ENCODE data around the gene AKIRIN1. TPM values are rescaled to one million over a fixed set of nuclear protein-coding genes. Genes with fewer than 3 reads are reported as not detected.
"Not testable (repeated sequence)": the region's sequence is repeated elsewhere in the genome, so short reads cannot be mapped to it uniquely, and the experiment has no call there.

AKIRIN1 gene
- total RNA-seq, 1 experiment from 2014 or later: 60.0 TPM

DNA sequence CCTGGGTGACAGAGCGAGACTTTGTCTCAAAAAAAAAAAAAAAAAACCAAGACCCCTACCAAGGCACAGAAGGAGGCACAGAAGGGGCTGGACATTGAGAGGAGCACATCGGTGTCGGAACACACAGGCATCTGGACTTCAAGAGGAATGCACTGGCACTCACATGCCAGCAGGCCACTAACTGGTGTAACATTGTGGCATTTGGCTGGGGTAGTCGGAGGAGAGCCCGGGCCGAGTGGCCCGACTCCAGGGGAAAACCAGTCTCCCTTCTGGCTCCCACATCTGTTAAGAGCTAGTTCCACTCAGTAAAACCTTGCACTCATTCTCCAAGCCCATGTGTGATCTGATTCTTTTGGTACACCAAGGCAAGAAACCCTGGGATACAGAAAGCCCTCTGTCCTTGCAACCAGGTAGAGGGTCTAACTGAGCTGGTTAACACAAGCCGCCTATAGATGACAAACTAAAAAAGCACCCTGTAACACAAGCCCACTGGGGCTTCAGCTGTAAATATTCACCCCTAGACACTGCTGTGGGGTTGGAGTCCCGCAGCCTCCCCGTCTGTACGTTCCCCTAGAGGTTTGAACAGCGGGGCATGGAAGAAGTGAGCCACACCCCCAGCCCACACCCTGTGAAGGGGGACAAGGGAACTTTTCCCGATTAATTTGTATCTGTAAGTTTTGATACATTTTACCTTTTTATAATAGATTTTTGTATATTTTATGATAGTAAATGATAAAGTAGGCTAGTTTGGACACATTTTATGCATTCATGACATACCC lies 17.2 kb upstream of the AKIRIN1 start (continued):
- TF ChIP-seq, protein P1, sequence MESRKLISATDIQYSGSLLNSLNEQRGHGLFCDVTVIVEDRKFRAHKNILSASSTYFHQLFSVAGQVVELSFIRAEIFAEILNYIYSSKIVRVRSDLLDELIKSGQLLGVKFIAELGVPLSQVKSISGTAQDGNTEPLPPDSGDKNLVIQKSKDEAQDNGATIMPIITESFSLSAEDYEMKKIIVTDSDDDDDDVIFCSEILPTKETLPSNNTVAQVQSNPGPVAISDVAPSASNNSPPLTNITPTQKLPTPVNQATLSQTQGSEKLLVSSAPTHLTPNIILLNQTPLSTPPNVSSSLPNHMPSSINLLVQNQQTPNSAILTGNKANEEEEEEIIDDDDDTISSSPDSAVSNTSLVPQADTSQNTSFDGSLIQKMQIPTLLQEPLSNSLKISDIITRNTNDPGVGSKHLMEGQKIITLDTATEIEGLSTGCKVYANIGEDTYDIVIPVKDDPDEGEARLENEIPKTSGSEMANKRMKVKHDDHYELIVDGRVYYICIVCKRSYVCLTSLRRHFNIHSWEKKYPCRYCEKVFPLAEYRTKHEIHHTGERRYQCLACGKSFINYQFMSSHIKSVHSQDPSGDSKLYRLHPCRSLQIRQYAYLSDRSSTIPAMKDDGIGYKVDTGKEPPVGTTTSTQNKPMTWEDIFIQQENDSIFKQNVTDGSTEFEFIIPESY (IDR thresholded peaks at IDR 0.05; ENCODE audit: extremely low read depth, insufficient replicate concordance, low read length): no peak
- no peak for TF ChIP-seq ZFX (IDR thresholded peaks at IDR 0.05)
- TF ChIP-seq, protein P2, sequence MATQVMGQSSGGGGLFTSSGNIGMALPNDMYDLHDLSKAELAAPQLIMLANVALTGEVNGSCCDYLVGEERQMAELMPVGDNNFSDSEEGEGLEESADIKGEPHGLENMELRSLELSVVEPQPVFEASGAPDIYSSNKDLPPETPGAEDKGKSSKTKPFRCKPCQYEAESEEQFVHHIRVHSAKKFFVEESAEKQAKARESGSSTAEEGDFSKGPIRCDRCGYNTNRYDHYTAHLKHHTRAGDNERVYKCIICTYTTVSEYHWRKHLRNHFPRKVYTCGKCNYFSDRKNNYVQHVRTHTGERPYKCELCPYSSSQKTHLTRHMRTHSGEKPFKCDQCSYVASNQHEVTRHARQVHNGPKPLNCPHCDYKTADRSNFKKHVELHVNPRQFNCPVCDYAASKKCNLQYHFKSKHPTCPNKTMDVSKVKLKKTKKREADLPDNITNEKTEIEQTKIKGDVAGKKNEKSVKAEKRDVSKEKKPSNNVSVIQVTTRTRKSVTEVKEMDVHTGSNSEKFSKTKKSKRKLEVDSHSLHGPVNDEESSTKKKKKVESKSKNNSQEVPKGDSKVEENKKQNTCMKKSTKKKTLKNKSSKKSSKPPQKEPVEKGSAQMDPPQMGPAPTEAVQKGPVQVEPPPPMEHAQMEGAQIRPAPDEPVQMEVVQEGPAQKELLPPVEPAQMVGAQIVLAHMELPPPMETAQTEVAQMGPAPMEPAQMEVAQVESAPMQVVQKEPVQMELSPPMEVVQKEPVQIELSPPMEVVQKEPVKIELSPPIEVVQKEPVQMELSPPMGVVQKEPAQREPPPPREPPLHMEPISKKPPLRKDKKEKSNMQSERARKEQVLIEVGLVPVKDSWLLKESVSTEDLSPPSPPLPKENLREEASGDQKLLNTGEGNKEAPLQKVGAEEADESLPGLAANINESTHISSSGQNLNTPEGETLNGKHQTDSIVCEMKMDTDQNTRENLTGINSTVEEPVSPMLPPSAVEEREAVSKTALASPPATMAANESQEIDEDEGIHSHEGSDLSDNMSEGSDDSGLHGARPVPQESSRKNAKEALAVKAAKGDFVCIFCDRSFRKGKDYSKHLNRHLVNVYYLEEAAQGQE (IDR thresholded peaks at IDR 0.05; ENCODE audit: low read depth): no peak
- no peak for TF ChIP-seq POLR2AphosphoS5 (IDR thresholded peaks at IDR 0.05; ENCODE audit: low read depth, low read length)
- TF ChIP-seq ELF1 (IDR thresholded peaks at IDR 0.05; ENCODE audit: borderline replicate concordance, low read depth): no peak
- TF ChIP-seq EGR1 (IDR thresholded peaks at IDR 0.05; ENCODE audit: low read depth): no peak
- TF ChIP-seq SP1 (IDR thresholded peaks at IDR 0.05; ENCODE audit: low read depth): no peak
- no peak for TF ChIP-seq CEBPB (IDR thresholded peaks at IDR 0.05; ENCODE audit: low read depth)
- TF ChIP-seq SIN3A (IDR thresholded peaks at IDR 0.05; ENCODE audit: low read depth): no peak
- TF ChIP-seq EZH2phosphoT487 (IDR thresholded peaks at IDR 0.05; ENCODE audit: borderline replicate concordance): no peak

DNA sequence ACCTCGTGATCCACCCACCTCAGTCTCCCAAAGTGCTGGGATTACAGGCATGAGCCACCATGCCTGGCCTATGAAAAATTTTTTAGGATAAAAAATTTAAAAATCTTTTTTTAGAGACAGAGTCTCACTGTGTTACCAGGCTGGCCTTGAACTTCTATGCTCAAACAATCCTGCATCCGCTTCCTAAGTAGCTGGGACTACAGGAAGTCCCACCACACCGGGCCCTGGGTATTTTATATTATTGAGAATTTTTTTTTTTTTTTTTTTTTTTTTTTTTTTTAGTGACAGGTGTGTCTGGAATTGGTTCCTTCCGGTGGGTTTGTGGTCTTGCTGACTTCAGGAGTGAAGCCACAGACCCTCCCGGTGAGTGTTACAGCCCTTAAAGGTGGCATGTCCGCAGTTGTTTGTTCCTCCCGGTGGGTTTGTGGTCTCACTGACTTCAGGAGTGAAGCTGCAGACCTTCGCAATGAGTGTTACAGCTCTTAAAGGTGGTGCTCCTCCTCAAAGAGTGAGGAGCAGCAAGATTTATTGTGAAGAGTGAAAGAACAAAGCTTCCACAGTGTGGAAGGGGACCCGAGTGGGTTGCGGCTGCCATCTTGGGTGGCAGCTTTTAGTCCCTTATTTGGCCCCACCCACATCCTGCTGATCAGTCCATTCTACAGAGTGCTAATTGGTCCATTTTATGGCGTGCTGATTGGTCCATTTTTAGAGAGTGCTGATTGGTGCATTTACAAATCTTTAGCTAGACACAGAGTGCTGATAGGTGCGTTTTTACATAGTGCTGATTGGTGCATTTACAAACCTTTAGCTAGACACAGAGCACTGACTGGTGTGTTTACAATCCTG lies 13.5 kb upstream of the AKIRIN1 start:
- DNase-seq (ENCODE audit: low read depth, low spot score); RAD21 ChIA-PET (ENCODE audit: low non-redundant PET in 1 of 2, low total read pairs in 2 of 2, uncharacterized antibody in 2 of 2, unreplicated experiment in 2 of 2); ATAC-seq: not testable (repeated sequence)

DNA sequence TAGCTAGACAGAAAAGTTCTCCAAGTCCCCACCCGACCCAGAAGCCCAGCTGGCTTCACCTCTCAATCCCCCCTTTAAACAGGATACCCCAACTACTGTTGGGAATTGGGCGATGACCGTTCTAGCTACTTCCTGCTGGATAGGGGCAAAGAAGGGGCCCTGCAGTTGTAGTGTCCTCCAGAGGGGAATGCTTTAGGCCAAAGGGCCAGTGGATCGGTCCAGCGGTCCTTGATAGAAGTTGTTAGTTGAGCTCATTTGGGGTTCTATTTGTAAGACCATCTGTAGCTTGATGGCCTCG lies 12.9 kb upstream of the AKIRIN1 start:
- H3K4me2 ChIP-seq (ENCODE audit: low read length); CTCF ChIA-PET; POLR2A ChIA-PET; H2AFZ ChIP-seq (ENCODE audit: low read depth, low read length, poor library complexity, severe bottlenecking); H4K20me1 ChIP-seq (ENCODE audit: insufficient read depth); H3K27ac ChIP-seq (ENCODE audit: low read depth, low read length); DNase-seq (ENCODE audit: low read depth, low spot score); H3K36me3 ChIP-seq (ENCODE audit: control insufficient read depth in 1 of 2, insufficient read depth in 2 of 2, low read length in 2 of 2); H3K79me2 ChIP-seq (ENCODE audit: insufficient read depth, low read length); ATAC-seq; H3K9me2 ChIP-seq (ENCODE audit: insufficient read depth); H3K4me1 ChIP-seq (ENCODE audit: control insufficient read depth in 1 of 2, insufficient read depth in 2 of 2, low read length in 2 of 2); H3K9ac ChIP-seq (ENCODE audit: low read length); RAD21 ChIA-PET (ENCODE audit: low non-redundant PET in 1 of 2, low total read pairs in 2 of 2, uncharacterized antibody in 2 of 2, unreplicated experiment in 2 of 2); H3K9me3 ChIP-seq (ENCODE audit: control insufficient read depth in 1 of 2, insufficient read depth in 1 of 2, low read depth in 1 of 2, low read length in 2 of 2); intact Hi-C loops (cut with micrococcal nuclease); H3K27me3 ChIP-seq (ENCODE audit: insufficient read depth, low read length); BruUV-seq (replicated peaks); H3K4me3 ChIP-seq (replicated peaks in 1 of 2; ENCODE audit: low read depth in 1 of 2, low read length in 2 of 2): not testable (repeated sequence)

More for the DNA sequence above, 13.5 kb upstream of the AKIRIN1 start:
- H3K9me3 ChIP-seq (ENCODE audit: control insufficient read depth in 1 of 2, insufficient read depth in 1 of 2, low read depth in 1 of 2, low read length in 2 of 2); H4K20me1 ChIP-seq (ENCODE audit: insufficient read depth); H3K9ac ChIP-seq (ENCODE audit: low read length); H3K79me2 ChIP-seq (ENCODE audit: insufficient read depth, low read length); H3K4me2 ChIP-seq (ENCODE audit: low read length); H3K9me2 ChIP-seq (ENCODE audit: insufficient read depth); CTCF ChIA-PET; BruUV-seq (replicated peaks); POLR2A ChIA-PET; intact Hi-C loops (cut with micrococcal nuclease); H3K27ac ChIP-seq (ENCODE audit: low read depth, low read length); H3K27me3 ChIP-seq (ENCODE audit: insufficient read depth, low read length); H3K4me3 ChIP-seq (replicated peaks in 1 of 2; ENCODE audit: low read depth in 1 of 2, low read length in 2 of 2); H2AFZ ChIP-seq (ENCODE audit: low read depth, low read length, poor library complexity, severe bottlenecking); H3K36me3 ChIP-seq (ENCODE audit: control insufficient read depth in 1 of 2, insufficient read depth in 2 of 2, low read length in 2 of 2): not testable (repeated sequence)
- peaks cover 3 to 13% of the 10 kb centered on the region in 2 experiments; a peak in 3 of 4 replicates for H3K4me1 ChIP-seq (ENCODE audit: control insufficient read depth in 1 of 2, insufficient read depth in 2 of 2, low read length in 2 of 2)
